Measurements from ENCODE around the gene GALP.
"Not testable (repeated sequence)": the region's sequence is repeated elsewhere in the genome, so short reads cannot be mapped to it uniquely, and the experiment has no call there.

GALP gene

GRCh38 chr19:56148096-56148495 lies 27.7 kb upstream of the GALP start:
- DNase-seq (ENCODE audit: low spot score), result no peak

GRCh38 chr19:56148955-56149655 lies 26.7 kb upstream of the GALP start:
- DNase-seq (ENCODE audit: low spot score), result not testable (repeated sequence)

- no peak for DNase-seq (ENCODE audit: low spot score)
These were observed 26.2 kb upstream of the GALP start for GRCh38 chr19:56149656-56150038.

GRCh38 chr19:56150358-56150757 lies 25.4 kb upstream of the GALP start:
- no peak for DNase-seq (ENCODE audit: low spot score)

- DNase-seq (ENCODE audit: low spot score), result no peak
These were observed 23.2 kb upstream of the GALP start for GRCh38 chr19:56152644-56153043.

GRCh38 chr19:56153507-56153906 lies 22.3 kb upstream of the GALP start:
- no peak for DNase-seq (ENCODE audit: low spot score)

GRCh38 chr19:56155124-56155687 lies 20.6 kb upstream of the GALP start:
- DNase-seq (ENCODE audit: low spot score), result no peak

- no peak for DNase-seq (ENCODE audit: low spot score)
These were observed 19.0 kb upstream of the GALP start for GRCh38 chr19:56156768-56157167.

- no peak for DNase-seq (ENCODE audit: low spot score)
These were observed 17.5 kb upstream of the GALP start for GRCh38 chr19:56158170-56158757.

GRCh38 chr19:56159009-56159559 lies 16.7 kb upstream of the GALP start:
- no peak for DNase-seq (ENCODE audit: low spot score)

GRCh38 chr19:56159622-56160271 lies 16.1 kb upstream of the GALP start:
- DNase-seq (ENCODE audit: low spot score), result no peak

- DNase-seq (ENCODE audit: low spot score), result no peak
These were observed 14.3 kb upstream of the GALP start for GRCh38 chr19:56161534-56161933.

GRCh38 chr19:56162258-56162657 lies 13.6 kb upstream of the GALP start:
- no peak for DNase-seq (ENCODE audit: low spot score)

GRCh38 chr19:56163097-56163496 lies 12.7 kb upstream of the GALP start:
- no peak for DNase-seq (ENCODE audit: low spot score)

GRCh38 chr19:56167064-56167578 lies 8.7 kb upstream of the GALP start:
- no peak for DNase-seq (ENCODE audit: low spot score)

- no peak for DNase-seq (ENCODE audit: low spot score)
These were observed 5.5 kb upstream of the GALP start for GRCh38 chr19:56170261-56170660.

- DNase-seq (ENCODE audit: low spot score), result no peak
These were observed 1.7 kb upstream of the GALP start for GRCh38 chr19:56174086-56174485.

- no peak for DNase-seq (ENCODE audit: low spot score)
These were observed 1.3 kb upstream of the GALP start for GRCh38 chr19:56174550-56174949.

- not testable (repeated sequence) for DNase-seq (ENCODE audit: low spot score)
These were observed 502 bp downstream of the GALP start for GRCh38 chr19:56176310-56176709.

GRCh38 chr19:56176881-56177280 lies 1.1 kb downstream of the GALP start:
- DNase-seq (ENCODE audit: low spot score), result no peak

- no peak for DNase-seq (ENCODE audit: low spot score)
These were observed 1.9 kb downstream of the GALP start for GRCh38 chr19:56177564-56178243.

- no peak for DNase-seq (ENCODE audit: low spot score)
These were observed 14.0 kb downstream of the GALP start for GRCh38 chr19:56189785-56190184.
